ENCODE results near the gene ADCY10.
"Not testable (repeated sequence)": the region's sequence is repeated elsewhere in the genome, so short reads cannot be mapped to it uniquely, and the experiment has no call there.

The ADCY10 gene

DNA sequence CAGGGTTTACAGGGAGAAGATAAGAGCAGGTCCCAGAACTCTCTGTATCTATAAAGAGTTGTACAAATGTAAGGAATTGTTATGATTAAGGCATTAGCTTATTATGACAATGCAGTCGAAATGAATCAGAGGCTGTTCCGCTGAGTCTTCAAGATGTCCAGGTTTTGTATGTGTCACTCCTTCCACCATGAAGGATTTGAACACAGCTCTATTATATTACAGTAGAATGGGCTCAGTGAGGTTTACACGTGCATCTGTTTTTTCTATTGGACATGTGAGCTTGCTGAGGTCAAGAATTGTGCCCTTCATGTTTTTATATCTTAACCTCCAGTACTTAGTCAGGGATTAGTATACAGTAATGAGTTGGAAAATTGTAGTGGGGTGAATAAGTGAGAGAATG is 105.8 kb downstream of the ADCY10 start:
- DNase-seq = no peak

DNA sequence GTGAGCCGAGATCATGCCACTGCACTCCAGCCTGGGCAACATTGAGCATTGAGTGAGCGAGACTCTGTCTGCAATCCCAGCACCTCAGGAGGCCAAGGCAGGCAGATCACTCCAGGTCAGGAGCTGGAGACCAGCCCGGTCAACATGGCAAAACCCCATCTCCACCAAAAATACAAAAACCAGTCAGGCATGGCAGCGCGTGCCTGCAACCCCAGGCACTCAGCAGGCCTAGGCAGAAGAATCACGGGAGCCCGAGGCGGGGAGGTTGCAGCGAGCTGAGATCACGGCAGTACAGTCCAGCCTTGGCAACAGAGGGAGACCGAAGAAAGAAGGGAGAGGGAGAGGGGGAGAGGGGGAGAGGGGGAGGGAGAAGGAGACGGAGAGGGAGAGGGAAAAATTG is 107.3 kb downstream of the ADCY10 start:
- not testable (repeated sequence) for DNase-seq

- DNase-seq = not testable (repeated sequence)
Observed at GRCh38 chr1:167806235-167806634, 107.7 kb downstream of the ADCY10 start.

DNA sequence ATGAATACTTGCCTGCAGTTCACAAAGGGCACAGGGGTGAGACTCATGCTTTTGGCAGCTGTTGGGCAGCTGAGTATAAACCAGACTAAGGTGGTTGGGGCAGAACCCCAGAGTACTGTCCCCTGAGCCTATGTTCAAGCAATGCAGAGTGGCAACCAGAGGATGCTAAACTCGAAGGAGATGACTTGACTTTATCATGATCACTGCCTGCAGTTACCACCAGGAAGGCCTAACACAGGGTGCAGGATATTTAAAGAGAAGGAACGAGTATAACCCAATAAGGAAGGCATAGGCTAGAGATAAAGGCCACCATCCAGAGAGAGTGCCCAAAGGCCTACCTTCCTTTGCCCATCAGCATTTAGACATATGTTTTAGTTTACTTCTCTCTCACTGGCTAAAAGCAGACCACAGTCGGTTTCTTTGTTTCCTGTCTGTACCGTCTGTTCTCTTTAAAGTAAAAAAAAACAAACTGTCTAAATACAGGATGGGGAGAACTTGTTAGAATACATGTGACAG is 108.8 kb downstream of the ADCY10 start:
- DNase-seq = no peak

- DNase-seq = peak; percentile 81
Observed at GRCh38 chr1:167803358-167804207, 110.4 kb downstream of the ADCY10 start.

- no peak for DNase-seq
Observed at GRCh38 chr1:167802235-167802634, 111.7 kb downstream of the ADCY10 start.

DNA sequence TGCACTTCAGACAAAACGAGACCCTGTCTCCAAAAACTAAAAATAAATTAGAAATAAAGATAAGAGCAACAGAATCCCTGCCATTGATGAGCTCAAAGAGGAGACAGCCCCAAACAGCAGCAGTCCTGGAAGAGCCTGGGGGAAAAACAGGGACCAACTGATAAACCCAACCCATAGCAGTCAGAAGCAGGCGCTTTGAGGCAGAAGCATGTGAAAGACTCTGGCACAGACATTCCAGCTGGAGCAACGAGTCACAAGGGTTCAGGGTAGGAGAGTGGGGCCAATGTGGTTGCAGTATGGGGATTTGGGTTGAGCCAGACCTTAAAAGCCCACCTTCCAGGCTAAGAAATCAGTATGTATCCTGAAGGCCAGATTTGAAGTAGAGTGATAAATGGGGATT is 113.7 kb downstream of the ADCY10 start:
- no peak for DNase-seq

GRCh38 chr1:167799747-167800146 is 114.2 kb downstream of the ADCY10 start:
- DNase-seq = no peak

DNA sequence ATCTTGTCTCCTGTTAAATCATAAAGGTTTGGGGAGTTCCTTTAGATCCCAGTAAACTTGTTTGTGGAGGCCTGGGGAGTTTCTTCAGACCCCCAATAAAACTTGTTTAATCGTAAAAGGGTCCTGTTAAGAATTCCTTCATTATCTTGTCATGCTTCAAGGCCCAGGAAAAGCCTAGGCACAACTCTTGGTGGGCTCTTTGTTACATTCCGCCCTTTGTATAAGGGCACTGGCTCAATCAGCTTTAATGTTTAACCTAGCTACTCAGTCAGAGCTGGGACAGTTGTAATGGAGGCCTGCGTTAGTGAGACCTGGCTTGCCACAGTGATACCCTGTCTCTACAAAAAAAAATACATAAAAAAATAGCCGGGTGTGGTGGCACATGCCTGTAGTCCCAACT is 115.0 kb downstream of the ADCY10 start:
- no peak for DNase-seq

DNA sequence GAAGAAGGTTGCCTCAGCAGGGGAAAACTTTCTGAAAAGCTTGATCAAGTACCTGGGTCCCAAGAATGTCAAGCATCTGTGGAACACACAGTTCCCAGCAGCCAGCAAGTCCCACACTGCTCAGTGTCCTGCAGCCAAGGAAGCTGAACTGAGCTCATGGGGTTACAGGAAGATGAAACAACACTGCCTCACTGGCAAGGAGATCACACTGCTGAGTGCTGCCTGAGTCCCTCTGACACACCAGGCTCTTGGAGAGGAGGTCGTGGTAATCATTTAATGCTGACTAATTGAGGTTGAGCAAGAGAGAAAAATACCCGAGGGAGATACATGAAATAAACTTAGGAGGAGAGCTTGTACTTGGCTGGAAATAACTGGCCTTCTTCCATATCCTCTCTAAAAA is 116.9 kb downstream of the ADCY10 start:
- no peak for DNase-seq

GRCh38 chr1:167795810-167796740 is 117.9 kb downstream of the ADCY10 start:
- no peak for DNase-seq

DNA sequence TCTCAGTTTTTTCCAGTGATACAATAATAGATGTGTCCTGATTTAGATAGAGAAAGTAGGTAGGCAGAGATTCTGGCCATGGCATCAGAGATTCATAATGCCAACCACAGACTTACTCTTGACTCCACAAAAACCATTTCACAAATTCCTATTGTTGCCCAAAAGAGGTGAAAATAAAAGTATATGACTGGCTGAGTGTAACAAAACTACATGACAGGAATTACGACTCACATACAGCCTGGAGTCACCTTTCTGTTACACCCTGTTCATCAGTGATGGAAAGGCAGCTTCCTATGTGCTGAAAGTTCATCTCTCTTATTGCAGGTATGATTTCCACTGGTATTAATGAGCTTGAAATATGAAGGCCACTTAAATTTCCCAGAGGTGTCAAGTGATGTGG is 119.9 kb downstream of the ADCY10 start:
- DNase-seq = no peak

DNA sequence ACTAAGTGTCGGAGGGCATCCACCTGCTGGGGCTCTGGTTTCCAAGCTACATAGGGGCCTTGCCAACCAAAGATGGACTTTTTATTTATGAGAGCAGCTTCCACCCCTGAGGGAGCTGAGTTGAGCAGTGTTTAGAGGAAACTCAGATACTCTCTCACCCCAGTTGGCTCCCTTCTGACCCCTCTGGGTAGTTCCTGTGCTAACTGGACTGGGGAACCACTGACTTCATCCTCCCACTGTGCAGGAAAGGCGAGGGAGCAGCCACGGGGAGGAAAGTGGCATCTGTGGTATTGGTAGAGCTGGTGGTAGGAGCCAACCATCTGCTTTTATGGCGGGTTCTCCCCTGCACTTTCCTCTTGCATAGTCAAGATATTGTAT is 121.8 kb downstream of the ADCY10 start:
- no peak for DNase-seq

DNA sequence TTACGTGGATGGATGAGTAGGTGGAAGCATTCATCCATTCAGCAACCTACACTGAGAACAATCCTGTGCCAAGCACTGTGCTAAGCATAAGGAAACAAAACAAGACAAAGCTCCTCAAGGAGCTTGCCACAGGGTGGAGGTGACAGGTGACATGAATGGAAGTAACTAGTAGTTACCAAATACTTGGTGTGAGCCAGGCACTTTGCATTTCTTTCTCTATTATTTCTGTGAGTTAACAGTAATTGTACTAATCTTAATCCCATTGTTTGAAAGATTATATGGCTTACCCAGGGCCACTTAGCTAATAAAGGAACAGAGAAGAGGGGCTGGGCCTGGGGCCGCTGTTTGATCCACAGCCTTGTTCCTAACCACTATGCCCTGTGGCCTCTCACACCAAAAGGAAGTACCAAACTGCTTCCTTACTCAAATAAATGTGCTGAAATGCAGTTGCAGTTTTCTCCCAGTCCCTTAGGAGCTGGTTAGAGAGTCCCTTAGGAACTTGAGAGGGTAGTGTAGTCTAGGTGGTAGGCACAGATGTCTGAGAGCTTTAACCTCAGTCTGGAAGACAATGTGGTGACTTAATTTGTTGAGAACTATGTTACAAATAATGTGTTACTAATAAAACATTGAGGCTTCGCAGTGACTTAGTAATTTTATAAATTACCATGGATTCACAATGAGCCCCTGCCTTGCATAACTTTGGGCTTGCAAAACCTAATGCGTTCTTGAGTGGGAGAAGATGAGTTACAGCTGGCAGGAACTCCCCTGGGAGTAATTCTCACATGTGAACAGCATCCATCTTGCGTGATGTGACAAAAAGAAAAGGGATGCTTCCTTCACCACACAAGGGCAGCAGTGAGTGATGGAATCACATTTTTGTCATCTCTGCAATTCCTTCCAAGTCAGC is 122.4 kb downstream of the ADCY10 start:
- DNase-seq = peak; percentile 65

DNA sequence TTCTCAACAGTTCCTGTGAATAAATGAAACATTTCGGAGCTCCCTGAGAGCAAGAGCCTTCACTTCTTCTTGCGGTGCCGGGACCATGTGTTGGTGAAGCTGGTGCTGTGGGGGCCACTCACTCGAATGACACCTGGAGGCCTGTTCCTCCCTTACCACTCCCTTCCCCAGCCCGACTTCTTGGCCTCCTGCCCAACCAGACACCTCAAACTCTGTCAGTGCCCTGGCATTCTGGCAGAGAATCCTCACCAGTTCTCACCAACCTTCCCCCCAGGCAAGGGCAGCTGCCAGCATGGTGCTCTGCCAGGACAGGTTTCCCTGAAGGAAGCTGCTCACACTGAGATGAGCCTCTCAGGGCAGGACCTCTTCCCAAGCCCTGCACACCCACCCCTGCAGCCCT is 123.8 kb downstream of the ADCY10 start:
- no peak for DNase-seq

DNA sequence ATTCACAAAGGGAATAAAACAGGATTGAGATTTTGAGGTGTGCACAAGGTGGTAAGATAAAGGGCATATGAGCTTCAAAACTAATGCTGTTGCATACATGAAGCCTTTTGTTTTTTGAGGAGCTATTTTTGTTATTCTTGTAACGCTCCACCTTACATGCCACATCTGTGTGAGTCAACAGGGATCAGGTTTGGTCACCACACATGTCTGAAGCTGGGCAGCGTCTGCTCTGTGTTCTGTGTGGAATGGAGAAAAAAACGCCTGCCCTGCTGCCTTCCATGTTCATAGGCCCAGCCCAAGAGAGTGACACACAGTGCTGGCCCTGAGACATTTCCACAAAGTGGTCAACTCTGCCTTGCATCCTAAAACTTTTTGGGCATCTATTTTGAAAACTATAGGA is 124.4 kb downstream of the ADCY10 start:
- no peak for DNase-seq

GRCh38 chr1:167786502-167786901 is 127.4 kb downstream of the ADCY10 start:
- DNase-seq = no peak

- DNase-seq = no peak
Observed at GRCh38 chr1:167784876-167785550, 128.9 kb downstream of the ADCY10 start.

DNA sequence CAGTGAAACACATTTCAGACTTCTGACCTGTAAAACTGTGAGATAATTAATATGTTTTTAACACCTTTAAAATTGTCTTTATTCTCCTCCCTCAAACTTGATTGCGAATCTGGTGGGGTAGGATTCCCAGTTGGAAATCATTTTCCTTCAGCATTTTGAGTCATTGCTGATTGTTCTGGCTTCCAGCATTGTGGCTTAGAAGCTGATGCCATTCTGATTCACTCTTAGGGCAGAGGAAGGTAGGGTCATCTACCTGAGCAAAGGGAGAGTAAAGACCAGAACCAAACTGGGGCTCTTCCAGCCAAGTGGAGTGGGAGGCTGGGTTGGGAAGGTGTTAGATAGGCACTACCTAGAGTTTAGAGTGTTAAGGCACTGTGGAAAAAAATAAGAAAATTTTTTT is 131.0 kb downstream of the ADCY10 start:
- DNase-seq = no peak

DNA sequence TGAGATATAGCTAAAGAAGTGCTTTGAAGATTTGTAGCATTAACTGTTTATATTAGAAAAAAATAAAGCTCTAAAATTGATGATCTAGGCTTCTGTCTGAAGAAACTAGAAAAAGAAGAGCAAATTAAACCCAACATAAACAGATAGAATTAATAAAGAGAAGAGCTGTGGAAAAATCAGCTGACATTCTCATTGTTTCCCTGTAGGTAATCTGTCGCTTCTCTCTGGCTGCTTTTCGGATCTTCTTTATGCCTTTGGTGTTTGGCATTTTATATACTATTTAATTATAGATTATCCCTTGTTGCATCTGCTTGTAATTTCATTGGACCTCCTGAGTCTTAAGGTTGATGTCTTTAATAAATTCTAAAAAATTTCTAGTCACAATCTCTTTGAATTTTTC is 132.4 kb downstream of the ADCY10 start:
- no peak for DNase-seq

GRCh38 chr1:167777269-167777650 is 136.7 kb downstream of the ADCY10 start:
- DNase-seq = no peak

GRCh38 chr1:167776616-167777268 is 137.2 kb downstream of the ADCY10 start:
- DNase-seq = no peak

Measured in NCI-H187 treated with DMSO at 0.1 percent for 48 hours (cell line).